Breast epithelium (tissue), 4 donors: ENCODE results near the gene UBA3. TPM values are rescaled to one million over a fixed set of nuclear protein-coding genes. Genes with fewer than 3 reads are reported as not detected.

ENCODE experiments used
- DNase-seq, 2 donors: peaks; one replicate each; pipeline ENCODE4 v3.0.0-alpha.2; 2019; ENCODE audit warnings: low spot score in 2 of 2
- H3K27ac ChIP-seq, 2 donors: fragments of 200-600 bp; sonication (generic) in 1 of 2; one replicate each; pipeline ENCODE4 v1.5.1; 2016 to 2019; ENCODE audit warnings: mild to moderate bottlenecking in 1 of 2
- H3K27me3 ChIP-seq, 2 donors: fragments of 200-600 bp; sonication (generic) in 1 of 2; one replicate each; pipeline versions ENCODE4 v1.5.1 to v1.6.0; 2017 to 2019; ENCODE audit warnings: control low read depth in 1 of 2, mild to moderate bottlenecking in 1 of 2
- H3K36me3 ChIP-seq: fragments of 200-600 bp; one replicate; pipeline ENCODE4 v1.5.1; 2019
- H3K4me1 ChIP-seq, 2 donors: fragments of 200-600 bp; sonication (generic); one replicate each; pipeline ENCODE4 v1.5.1; 2016 to 2019; ENCODE audit warnings: control low read depth in 1 of 2
- H3K4me3 ChIP-seq, 3 donors: fragments of 200-600 bp; sonication (generic); 1 replicate in 2 of 3; 2 replicates in 1 of 3; pipeline ENCODE4 v1.5.1; 2016 to 2019; ENCODE audit warnings: mild to moderate bottlenecking in 3 of 3, moderate library complexity in 2 of 3
- H3K9me3 ChIP-seq, 2 donors: fragments of 200-600 bp; sonication (generic) in 1 of 2; one replicate each; pipeline ENCODE4 v1.5.1; 2016 to 2019; ENCODE audit warnings: control low read depth in 1 of 2
- POLR2A ChIP-seq: fragments of 450-650 bp; IDR thresholded peaks from one replicate; pipeline ENCODE4 v1.6.1; 2016; ENCODE audit warnings: antibody characterized with exemption, mild to moderate bottlenecking, moderate library complexity
- POLR2AphosphoS5 ChIP-seq, 3 donors: sonication (generic); formaldehyde crosslinking; IDR thresholded peaks; one replicate each; pipeline ENCODE4 v1.6.1; 2017; ENCODE audit warnings: antibody characterized with exemption in 3 of 3
- intact Hi-C: fragments of 100-400 bp; cut with DNase I; formaldehyde crosslinking; loops from one replicate; pipeline ENCODE4 v1.15.1; 2023; ENCODE audit warnings: low total_unique reads
- total RNA-seq, 3 donors: library from RNA; depleted of rRNA; stranded (reverse); fragments of >200 nt; gene quantifications; one replicate each; pipeline ENCODE4 v1.1.0, GENCODE V29; 2016
- TF ChIP-seq, protein P1 (sequence below), 3 donors: fragments of 450-650 bp; IDR thresholded peaks; one replicate each; pipeline ENCODE4 v1.5.1; 2016 to 2017; ENCODE audit warnings: antibody characterized with exemption in 3 of 3, mild to moderate bottlenecking in 3 of 3, moderate library complexity in 3 of 3

UBA3 gene
- total RNA-seq, 3 donors from 2014 or later = 49.4 to 88.4 (median 69.2) TPM

- no peaks in the 10 kb centered on the region for H3K27me3 ChIP-seq
- H3K4me1 ChIP-seq = peaks cover 0 to 26% of the 10 kb centered on the region in 2 donors
- H3K36me3 ChIP-seq = peaks cover 7% of the 10 kb centered on the region
- no peak overlapping the region for H3K27ac ChIP-seq
- TF ChIP-seq POLR2AphosphoS5 (IDR thresholded peaks at IDR 0.05) = no peak
- no peak for TF ChIP-seq POLR2A
- TF ChIP-seq, protein P1, sequence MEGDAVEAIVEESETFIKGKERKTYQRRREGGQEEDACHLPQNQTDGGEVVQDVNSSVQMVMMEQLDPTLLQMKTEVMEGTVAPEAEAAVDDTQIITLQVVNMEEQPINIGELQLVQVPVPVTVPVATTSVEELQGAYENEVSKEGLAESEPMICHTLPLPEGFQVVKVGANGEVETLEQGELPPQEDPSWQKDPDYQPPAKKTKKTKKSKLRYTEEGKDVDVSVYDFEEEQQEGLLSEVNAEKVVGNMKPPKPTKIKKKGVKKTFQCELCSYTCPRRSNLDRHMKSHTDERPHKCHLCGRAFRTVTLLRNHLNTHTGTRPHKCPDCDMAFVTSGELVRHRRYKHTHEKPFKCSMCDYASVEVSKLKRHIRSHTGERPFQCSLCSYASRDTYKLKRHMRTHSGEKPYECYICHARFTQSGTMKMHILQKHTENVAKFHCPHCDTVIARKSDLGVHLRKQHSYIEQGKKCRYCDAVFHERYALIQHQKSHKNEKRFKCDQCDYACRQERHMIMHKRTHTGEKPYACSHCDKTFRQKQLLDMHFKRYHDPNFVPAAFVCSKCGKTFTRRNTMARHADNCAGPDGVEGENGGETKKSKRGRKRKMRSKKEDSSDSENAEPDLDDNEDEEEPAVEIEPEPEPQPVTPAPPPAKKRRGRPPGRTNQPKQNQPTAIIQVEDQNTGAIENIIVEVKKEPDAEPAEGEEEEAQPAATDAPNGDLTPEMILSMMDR (IDR thresholded peaks at IDR 0.05) = no peak
- H3K4me3 ChIP-seq = no peak overlapping the region
- no peaks in the 10 kb centered on the region for H3K9me3 ChIP-seq
- no peak for DNase-seq
- intact Hi-C loops = no loop called here
Measured at GRCh38 chr3:69048990-69049389, 31.2 kb downstream of the UBA3 start.

GRCh38 chr3:69044608-69045007, 35.6 kb downstream of the UBA3 start:
- Histone ChIP-seq H3K9me3 (no peaks in the 10 kb centered on the region), H3K27me3 (no peaks in the 10 kb centered on the region), H3K36me3 (peaks cover 15% of the 10 kb centered on the region), H3K27ac (no peak overlapping the region), H3K4me3 (no peak overlapping the region), H3K4me1 (peaks cover 0 to 14% of the 10 kb centered on the region in 2 donors)
- no peak for DNase-seq
- intact Hi-C loops = no loop called here
- TF ChIP-seq, protein P1 (IDR thresholded peaks at IDR 0.05) = no peak
- TF ChIP-seq POLR2A (no peak), POLR2AphosphoS5 (IDR thresholded peaks at IDR 0.05) (no peak)

- H3K36me3 ChIP-seq = peaks cover 9% of the 10 kb centered on the region
- no peaks in the 10 kb centered on the region for H3K4me1 ChIP-seq
- H3K27me3 ChIP-seq = no peaks in the 10 kb centered on the region
- H3K9me3 ChIP-seq = no peaks in the 10 kb centered on the region
- TF ChIP-seq POLR2AphosphoS5 (IDR thresholded peaks at IDR 0.05) = no peak
- no peak overlapping the region for H3K27ac ChIP-seq
- no peak for DNase-seq
- intact Hi-C loops = no loop called here
- H3K4me3 ChIP-seq = no peak overlapping the region
Measured at GRCh38 chr3:69033470-69033869, 46.7 kb downstream of the UBA3 start.

- no peak for TF ChIP-seq POLR2AphosphoS5 (IDR thresholded peaks at IDR 0.05)
- TF ChIP-seq, protein P1 (IDR thresholded peaks at IDR 0.05) = no peak
- no peak for TF ChIP-seq POLR2A
- Histone ChIP-seq H3K27ac (no peak overlapping the region), H3K27me3 (no peaks in the 10 kb centered on the region), H3K4me3 (no peak overlapping the region), H3K36me3 (peaks cover 9% of the 10 kb centered on the region), H3K9me3 (no peaks in the 10 kb centered on the region), H3K4me1 (no peaks in the 10 kb centered on the region)
- intact Hi-C loops = no loop called here
- no peak for DNase-seq
Measured at GRCh38 chr3:69032737-69033136, 47.4 kb downstream of the UBA3 start.

GRCh38 chr3:69032142-69032541, 48.0 kb downstream of the UBA3 start:
- Histone ChIP-seq H3K4me1 (no peaks in the 10 kb centered on the region), H3K9me3 (no peaks in the 10 kb centered on the region), H3K27me3 (no peaks in the 10 kb centered on the region), H3K27ac (no peak overlapping the region), H3K4me3 (no peak overlapping the region), H3K36me3 (peaks cover 9% of the 10 kb centered on the region)
- intact Hi-C loops = no loop called here
- TF ChIP-seq POLR2A (no peak), POLR2AphosphoS5 (IDR thresholded peaks at IDR 0.05) (no peak)
- TF ChIP-seq, protein P1 (IDR thresholded peaks at IDR 0.05) = no peak
- no peak for DNase-seq

DNA sequence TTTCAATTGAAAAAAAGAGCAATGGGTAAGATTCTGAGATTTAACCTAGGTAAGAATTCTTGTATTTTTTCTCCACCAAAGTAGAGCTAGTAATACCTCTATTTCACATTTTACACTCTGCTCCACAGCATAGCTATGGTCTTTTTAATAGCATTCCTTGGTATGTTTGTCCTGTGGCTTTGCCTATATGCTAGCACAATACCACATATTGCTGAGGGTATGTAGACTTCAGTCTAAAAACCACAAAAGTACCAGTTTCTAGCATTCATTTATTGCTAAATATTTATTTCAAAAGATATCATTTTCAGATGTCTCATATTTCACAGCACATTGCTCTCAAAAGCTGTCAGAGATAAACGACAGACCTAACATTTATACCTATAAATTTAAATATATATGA, 48.5 kb downstream of the UBA3 start:
- H3K4me1 ChIP-seq = no peaks in the 10 kb centered on the region
- no peak for DNase-seq
- no peaks in the 10 kb centered on the region for H3K9me3 ChIP-seq
- H3K27ac ChIP-seq = no peak overlapping the region
- intact Hi-C loops = no loop called here
- TF ChIP-seq POLR2A (no peak), POLR2AphosphoS5 (IDR thresholded peaks at IDR 0.05) (no peak)
- TF ChIP-seq, protein P1 (IDR thresholded peaks at IDR 0.05) = no peak
- H3K4me3 ChIP-seq = no peak overlapping the region
- no peaks in the 10 kb centered on the region for H3K27me3 ChIP-seq
- H3K36me3 ChIP-seq = peaks cover 9% of the 10 kb centered on the region
